SK-N-SH treated with all-trans-retinoic acid at 6 μM for 48 hours (cell line): ENCODE results near the gene MORF4L1.

Experiments
- ATAC-seq: fragments of 200-7000 bp; cut with Tn5 transposase; 3 replicates; pipeline ENCODE4 v1.9.1; 2020; ENCODE audit warnings: mild to moderate bottlenecking, moderate library complexity
- ARNTL ChIP-seq: fragments of 450-650 bp; formaldehyde crosslinking; IDR thresholded peaks from 2 replicates; pipeline ENCODE4 v1.5.0; 2020; ENCODE audit warnings: low read depth, mild to moderate bottlenecking, moderate library complexity, borderline replicate concordance
- BACH2 ChIP-seq: fragments of 250-450 bp; sonication (Bioruptor Pico); IDR thresholded peaks from 2 replicates; pipeline ENCODE4 v1.9.0; 2021; ENCODE audit warnings: mild to moderate bottlenecking, borderline replicate concordance
- CSDC2 ChIP-seq: fragments of 250-450 bp; sonication (Bioruptor Pico); IDR thresholded peaks from 2 replicates; pipeline ENCODE4 v1.5.0; 2020; ENCODE audit warnings: mild to moderate bottlenecking, moderate library complexity
- ESRRG ChIP-seq: fragments of 250-450 bp; sonication (Bioruptor Pico); IDR thresholded peaks from 2 replicates; pipeline ENCODE4 v1.6.1; 2021; ENCODE audit warnings: mild to moderate bottlenecking
- GLIS3 ChIP-seq: fragments of 250-450 bp; sonication (Bioruptor Pico); IDR thresholded peaks from 2 replicates; pipeline ENCODE4 v1.5.0; 2020; ENCODE audit warnings: mild to moderate bottlenecking, moderate library complexity
- ISL1 ChIP-seq: fragments of 250-450 bp; sonication (Bioruptor Pico); IDR thresholded peaks from 2 replicates; pipeline ENCODE4 v2.1.2; 2022; ENCODE audit warnings: mild to moderate bottlenecking, moderate library complexity
- OSR1 ChIP-seq: fragments of 250-450 bp; sonication (Bioruptor Pico); IDR thresholded peaks from 2 replicates; pipeline ENCODE4 v1.8.0; 2022; ENCODE audit warnings: moderate library complexity, mild to moderate bottlenecking, inconsistent platforms
- PATZ1 ChIP-seq: fragments of 250-450 bp; sonication (Bioruptor Pico); IDR thresholded peaks from 2 replicates; pipeline ENCODE4 v1.8.0; 2020; ENCODE audit warnings: mild to moderate bottlenecking, moderate library complexity, borderline replicate concordance
- PPARA ChIP-seq: fragments of 250-450 bp; sonication (Bioruptor Pico); IDR thresholded peaks from 2 replicates; pipeline ENCODE4 v1.5.0; 2020; ENCODE audit warnings: mild to moderate bottlenecking, borderline replicate concordance
- RARB ChIP-seq: fragments of 250-450 bp; sonication (Bioruptor Pico); IDR thresholded peaks from 2 replicates; pipeline ENCODE4 v1.8.0; 2021; ENCODE audit warnings: mild to moderate bottlenecking, moderate library complexity
- SNAI2 ChIP-seq: fragments of 250-450 bp; sonication (Bioruptor Pico); IDR thresholded peaks from 2 replicates; pipeline ENCODE4 v1.5.0; 2020; ENCODE audit warnings: mild to moderate bottlenecking, moderate library complexity
- TCF4 ChIP-seq: fragments of 250-450 bp; sonication (Bioruptor Pico); IDR thresholded peaks from 2 replicates; pipeline ENCODE4 v1.8.0; 2021; ENCODE audit warnings: mild to moderate bottlenecking, moderate library complexity, borderline replicate concordance
- ZC3H10 ChIP-seq: fragments of 250-450 bp; sonication (Bioruptor Pico); IDR thresholded peaks from 2 replicates; pipeline ENCODE4 v1.5.1; 2021; ENCODE audit warnings: mild to moderate bottlenecking, moderate library complexity
- ZFP3 ChIP-seq: fragments of 250-450 bp; sonication (Bioruptor Pico); IDR thresholded peaks from 2 replicates; pipeline ENCODE4 v1.5.0; 2020; ENCODE audit warnings: mild to moderate bottlenecking, moderate library complexity
- ZNF565 ChIP-seq: fragments of 450-650 bp; formaldehyde crosslinking; conservative IDR thresholded peaks from 2 replicates; pipeline ENCODE4 v1.5.0; 2020; ENCODE audit warnings: low read depth, mild to moderate bottlenecking, moderate library complexity
- ZNF70 ChIP-seq: fragments of 450-650 bp; formaldehyde crosslinking; IDR thresholded peaks from 2 replicates; pipeline ENCODE4 v1.5.0; 2020; ENCODE audit warnings: mild to moderate bottlenecking, moderate library complexity
- ZNF8 ChIP-seq: fragments of 450-650 bp; formaldehyde crosslinking; IDR thresholded peaks from 2 replicates; pipeline ENCODE4 v1.5.0; 2020; ENCODE audit warnings: mild to moderate bottlenecking, moderate library complexity
- TF ChIP-seq, protein P1 (sequence below): fragments of 250-450 bp; sonication (Bioruptor Pico); IDR thresholded peaks from 2 replicates; pipeline ENCODE4 v1.5.0; 2020; ENCODE audit warnings: mild to moderate bottlenecking, moderate library complexity
- TF ChIP-seq, protein P2 (sequence below): fragments of 250-450 bp; sonication (Bioruptor Pico); IDR thresholded peaks from 2 replicates; pipeline ENCODE4 v1.5.1; 2021; ENCODE audit warnings: mild to moderate bottlenecking, moderate library complexity
- TF ChIP-seq, protein P3 (sequence below): fragments of 250-450 bp; sonication (Bioruptor Pico); IDR thresholded peaks from 2 replicates; pipeline ENCODE4 v1.5.1; 2020; ENCODE audit warnings: low read depth, mild to moderate bottlenecking, moderate library complexity
- TF ChIP-seq, protein P4 (sequence below): fragments of 250-450 bp; sonication (Bioruptor Pico); IDR thresholded peaks from 2 replicates; pipeline ENCODE4 v1.8.0; 2021; ENCODE audit warnings: low read depth, mild to moderate bottlenecking, moderate library complexity, borderline replicate concordance

The MORF4L1 gene

GRCh38 chr15:78934655-78935023 lies 61.9 kb downstream of the MORF4L1 start:
- no peak for TF ChIP-seq PPARA (CRISPR knock-in tag)
- no peak for TF ChIP-seq SNAI2
- TF ChIP-seq CSDC2 (CRISPR knock-in tag) = no peak
- TF ChIP-seq, protein P1, sequence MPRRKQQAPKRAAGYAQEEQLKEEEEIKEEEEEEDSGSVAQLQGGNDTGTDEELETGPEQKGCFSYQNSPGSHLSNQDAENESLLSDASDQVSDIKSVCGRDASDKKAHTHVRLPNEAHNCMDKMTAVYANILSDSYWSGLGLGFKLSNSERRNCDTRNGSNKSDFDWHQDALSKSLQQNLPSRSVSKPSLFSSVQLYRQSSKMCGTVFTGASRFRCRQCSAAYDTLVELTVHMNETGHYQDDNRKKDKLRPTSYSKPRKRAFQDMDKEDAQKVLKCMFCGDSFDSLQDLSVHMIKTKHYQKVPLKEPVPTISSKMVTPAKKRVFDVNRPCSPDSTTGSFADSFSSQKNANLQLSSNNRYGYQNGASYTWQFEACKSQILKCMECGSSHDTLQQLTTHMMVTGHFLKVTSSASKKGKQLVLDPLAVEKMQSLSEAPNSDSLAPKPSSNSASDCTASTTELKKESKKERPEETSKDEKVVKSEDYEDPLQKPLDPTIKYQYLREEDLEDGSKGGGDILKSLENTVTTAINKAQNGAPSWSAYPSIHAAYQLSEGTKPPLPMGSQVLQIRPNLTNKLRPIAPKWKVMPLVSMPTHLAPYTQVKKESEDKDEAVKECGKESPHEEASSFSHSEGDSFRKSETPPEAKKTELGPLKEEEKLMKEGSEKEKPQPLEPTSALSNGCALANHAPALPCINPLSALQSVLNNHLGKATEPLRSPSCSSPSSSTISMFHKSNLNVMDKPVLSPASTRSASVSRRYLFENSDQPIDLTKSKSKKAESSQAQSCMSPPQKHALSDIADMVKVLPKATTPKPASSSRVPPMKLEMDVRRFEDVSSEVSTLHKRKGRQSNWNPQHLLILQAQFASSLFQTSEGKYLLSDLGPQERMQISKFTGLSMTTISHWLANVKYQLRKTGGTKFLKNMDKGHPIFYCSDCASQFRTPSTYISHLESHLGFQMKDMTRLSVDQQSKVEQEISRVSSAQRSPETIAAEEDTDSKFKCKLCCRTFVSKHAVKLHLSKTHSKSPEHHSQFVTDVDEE (CRISPR knock-in tag) = no peak
- TF ChIP-seq OSR1 = no peak
- no peak for TF ChIP-seq ARNTL (CRISPR knock-in tag)
- no peak for TF ChIP-seq ZC3H10 (CRISPR knock-in tag)
- TF ChIP-seq ISL1 (CRISPR knock-in tag) = no peak

DNA sequence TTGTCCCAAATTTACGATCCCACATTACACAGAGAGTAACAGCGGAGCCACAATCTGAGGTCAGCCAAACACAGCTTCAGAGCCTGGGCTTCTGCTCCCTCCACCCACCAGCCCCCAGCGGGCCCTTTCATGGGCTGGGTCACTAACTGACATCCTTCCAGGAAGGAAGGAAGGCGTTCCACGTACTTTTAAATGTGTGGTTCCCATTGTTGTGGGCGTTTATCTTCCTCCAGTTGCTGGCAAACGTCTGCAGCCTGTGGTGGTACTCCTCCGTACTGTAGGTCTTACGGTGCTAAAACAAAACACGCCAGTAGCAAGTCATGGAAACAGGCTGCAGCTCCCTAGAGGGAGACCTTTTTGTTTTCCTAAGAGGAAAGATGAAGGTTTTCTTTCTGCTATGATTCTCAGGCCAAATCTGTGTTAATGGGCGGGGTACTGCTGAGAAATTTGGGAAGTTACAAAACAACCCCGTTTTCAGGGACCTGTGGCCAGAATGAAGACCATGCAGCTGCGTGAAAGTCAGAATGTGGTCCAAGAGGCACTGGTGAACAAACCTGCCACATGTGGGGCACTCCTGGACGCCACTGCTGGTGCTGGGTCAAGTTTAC lies 64.5 kb downstream of the MORF4L1 start:
- no peak for TF ChIP-seq ARNTL (CRISPR knock-in tag)
- no peak for TF ChIP-seq BACH2
- TF ChIP-seq ESRRG (CRISPR knock-in tag) = no peak
- no peak for TF ChIP-seq PPARA (CRISPR knock-in tag)
- no peak for TF ChIP-seq ZC3H10 (CRISPR knock-in tag)
- no peak for TF ChIP-seq ZNF8
- no peak for TF ChIP-seq ZNF70 (CRISPR knock-in tag)
- no peak for TF ChIP-seq GLIS3
- TF ChIP-seq PATZ1 (CRISPR knock-in tag) = no peak
- TF ChIP-seq, protein P2, sequence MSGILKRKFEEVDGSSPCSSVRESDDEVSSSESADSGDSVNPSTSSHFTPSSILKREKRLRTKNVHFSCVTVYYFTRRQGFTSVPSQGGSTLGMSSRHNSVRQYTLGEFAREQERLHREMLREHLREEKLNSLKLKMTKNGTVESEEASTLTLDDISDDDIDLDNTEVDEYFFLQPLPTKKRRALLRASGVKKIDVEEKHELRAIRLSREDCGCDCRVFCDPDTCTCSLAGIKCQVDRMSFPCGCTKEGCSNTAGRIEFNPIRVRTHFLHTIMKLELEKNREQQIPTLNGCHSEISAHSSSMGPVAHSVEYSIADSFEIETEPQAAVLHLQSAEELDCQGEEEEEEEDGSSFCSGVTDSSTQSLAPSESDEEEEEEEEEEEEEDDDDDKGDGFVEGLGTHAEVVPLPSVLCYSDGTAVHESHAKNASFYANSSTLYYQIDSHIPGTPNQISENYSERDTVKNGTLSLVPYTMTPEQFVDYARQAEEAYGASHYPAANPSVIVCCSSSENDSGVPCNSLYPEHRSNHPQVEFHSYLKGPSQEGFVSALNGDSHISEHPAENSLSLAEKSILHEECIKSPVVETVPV = no peak
- no peak for TF ChIP-seq TCF4 (CRISPR knock-in tag)
- no peak for TF ChIP-seq SNAI2
- no peak for TF ChIP-seq ZNF565 (CRISPR knock-in tag)
- no peak for TF ChIP-seq CSDC2 (CRISPR knock-in tag)
- no peak for TF ChIP-seq ZFP3 (CRISPR knock-in tag)
- TF ChIP-seq OSR1 = no peak
- TF ChIP-seq, protein P3, sequence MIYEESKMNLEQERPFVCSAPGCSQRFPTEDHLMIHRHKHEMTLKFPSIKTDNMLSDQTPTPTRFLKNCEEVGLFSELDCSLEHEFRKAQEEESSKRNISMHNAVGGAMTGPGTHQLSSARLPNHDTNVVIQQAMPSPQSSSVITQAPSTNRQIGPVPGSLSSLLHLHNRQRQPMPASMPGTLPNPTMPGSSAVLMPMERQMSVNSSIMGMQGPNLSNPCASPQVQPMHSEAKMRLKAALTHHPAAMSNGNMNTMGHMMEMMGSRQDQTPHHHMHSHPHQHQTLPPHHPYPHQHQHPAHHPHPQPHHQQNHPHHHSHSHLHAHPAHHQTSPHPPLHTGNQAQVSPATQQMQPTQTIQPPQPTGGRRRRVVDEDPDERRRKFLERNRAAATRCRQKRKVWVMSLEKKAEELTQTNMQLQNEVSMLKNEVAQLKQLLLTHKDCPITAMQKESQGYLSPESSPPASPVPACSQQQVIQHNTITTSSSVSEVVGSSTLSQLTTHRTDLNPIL = no peak
- TF ChIP-seq RARB (CRISPR knock-in tag) = no peak
- TF ChIP-seq, protein P4, sequence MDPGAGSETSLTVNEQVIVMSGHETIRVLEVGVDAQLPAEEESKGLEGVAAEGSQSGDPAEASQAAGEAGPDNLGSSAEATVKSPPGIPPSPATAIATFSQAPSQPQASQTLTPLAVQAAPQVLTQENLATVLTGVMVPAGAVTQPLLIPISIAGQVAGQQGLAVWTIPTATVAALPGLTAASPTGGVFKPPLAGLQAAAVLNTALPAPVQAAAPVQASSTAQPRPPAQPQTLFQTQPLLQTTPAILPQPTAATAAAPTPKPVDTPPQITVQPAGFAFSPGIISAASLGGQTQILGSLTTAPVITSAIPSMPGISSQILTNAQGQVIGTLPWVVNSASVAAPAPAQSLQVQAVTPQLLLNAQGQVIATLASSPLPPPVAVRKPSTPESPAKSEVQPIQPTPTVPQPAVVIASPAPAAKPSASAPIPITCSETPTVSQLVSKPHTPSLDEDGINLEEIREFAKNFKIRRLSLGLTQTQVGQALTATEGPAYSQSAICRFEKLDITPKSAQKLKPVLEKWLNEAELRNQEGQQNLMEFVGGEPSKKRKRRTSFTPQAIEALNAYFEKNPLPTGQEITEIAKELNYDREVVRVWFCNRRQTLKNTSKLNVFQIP (CRISPR knock-in tag) = no peak
- no peak for ATAC-seq

More at GRCh38 chr15:78934655-78935023, 61.9 kb downstream of the MORF4L1 start:
- ATAC-seq = no peak
